Measurements from ENCODE around the gene SKAP2.

GRCh38 chr7:26681819-26682418, 182.5 kb downstream of the SKAP2 start:
- no peak for TF ChIP-seq SPI1 (IDR thresholded peaks at IDR 0.05; ENCODE audit: low read depth, low read length)
- no peak for TF ChIP-seq POU2F2 (IDR thresholded peaks at IDR 0.05; ENCODE audit: low read depth, low read length)

Measured in GM12891 (cell line).